ENCODE measurements around the gene CARNS1. TPM values are rescaled to one million over a fixed set of nuclear protein-coding genes. Genes with fewer than 3 reads are reported as not detected.

Gene CARNS1
- total and polyA plus RNA-seq, 2 of the 8 experiments (the other 6 are each of a cell fraction or from before 2014, with no cell fraction given) = 0.82 to 1.1 TPM

DNA sequence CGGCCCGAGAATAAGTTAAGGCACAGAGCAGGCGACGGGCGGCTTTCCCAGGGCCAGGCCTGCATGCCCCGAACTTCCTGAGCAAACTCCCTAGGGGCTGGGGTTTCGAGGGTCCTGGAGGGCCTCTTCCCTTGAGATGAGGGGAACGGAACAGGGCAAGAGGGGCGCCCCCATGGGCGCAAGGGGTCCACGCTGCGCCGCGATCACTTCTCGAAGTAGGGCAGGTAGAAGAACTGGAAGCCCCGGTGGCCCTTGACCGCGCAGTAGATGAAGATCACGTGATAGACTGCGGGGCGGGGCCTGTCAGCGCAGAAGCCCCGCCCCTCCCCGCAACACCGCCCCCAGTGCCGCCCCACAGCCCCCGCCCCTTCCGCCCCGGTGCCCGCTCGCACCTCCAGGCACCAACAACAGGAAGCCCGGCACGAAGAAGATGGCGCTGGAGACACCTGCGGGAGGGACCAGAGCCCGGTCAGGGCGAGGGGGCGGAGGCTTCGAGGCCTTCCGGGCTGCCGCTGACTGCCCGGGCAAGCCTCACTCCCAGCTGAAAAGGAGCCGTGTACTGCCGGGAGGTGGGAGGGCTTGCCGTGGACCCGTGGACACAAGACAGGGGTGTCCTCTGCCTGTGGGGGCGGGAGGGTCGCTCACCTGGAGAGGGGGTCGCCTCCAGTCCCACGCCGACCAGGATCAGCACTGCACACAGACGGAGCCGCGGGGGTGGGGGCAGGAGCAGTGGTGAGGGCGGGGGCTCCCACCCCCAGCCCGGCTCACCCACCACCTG, 49.1 kb downstream of the CARNS1 start (continued):
- TF ChIP-seq SP1 (IDR thresholded peaks at IDR 0.05; ENCODE audit: low read depth, low read length) (no peak), TCF12 (IDR thresholded peaks at IDR 0.05; ENCODE audit: low read depth, low read length) (no peak), NANOG (IDR thresholded peaks at IDR 0.05; ENCODE audit: insufficient read depth, low read depth, low read length, poor library complexity, severe bottlenecking) (no peak), HDAC6 (IDR thresholded peaks at IDR 0.05; ENCODE audit: low read depth, low read length) (no peak), RFX5 (IDR thresholded peaks at IDR 0.05; ENCODE audit: borderline replicate concordance, low read depth, low read length) (no peak), POU5F1 (IDR thresholded peaks at IDR 0.05; ENCODE audit: low read depth, low read length) (no peak), CHD2 (IDR thresholded peaks at IDR 0.05; ENCODE audit: low read length) (no peak), RBBP5 (IDR thresholded peaks at IDR 0.05; ENCODE audit: borderline replicate concordance, low read depth, low read length) (no peak), KDM5A (IDR thresholded peaks at IDR 0.05; ENCODE audit: low read length) (peak; percentile 54; the same call in 1 of the 2 replicates), SIX5 (IDR thresholded peaks at IDR 0.05; ENCODE audit: low read depth, low read length) (no peak), HDAC2 (IDR thresholded peaks at IDR 0.05; ENCODE audit: borderline replicate concordance in 1 of 2, low read depth in 2 of 2, low read length in 2 of 2) (no peak), NRF1 (IDR thresholded peaks at IDR 0.05; ENCODE audit: low read depth, low read length) (no peak), TEAD4 (IDR thresholded peaks at IDR 0.05; ENCODE audit: low read depth, low read length) (no peak), TAF1 (IDR thresholded peaks at IDR 0.05; ENCODE audit: low read depth, low read length) (peak; percentile 81), JUND (IDR thresholded peaks at IDR 0.05; ENCODE audit: low read length) (no peak), CREB1 (IDR thresholded peaks at IDR 0.05) (no peak), GTF2F1 (IDR thresholded peaks at IDR 0.05; ENCODE audit: borderline replicate concordance, low read depth, low read length) (no peak), SIN3A (conservative IDR thresholded peaks at IDR 0.05 in 1 of 2, IDR thresholded peaks at IDR 0.05 in 1 of 2; ENCODE audit: low read depth in 1 of 2, low read length in 2 of 2) (peak in 1 of 2 experiments; percentile 85; a peak in 1 of 4 replicates), BACH1 (IDR thresholded peaks at IDR 0.05; ENCODE audit: low read length) (no peak), ZNF274 (IDR thresholded peaks at IDR 0.05; ENCODE audit: borderline replicate concordance, extremely low read depth, low read length) (no peak), CHD1 (IDR thresholded peaks at IDR 0.05; ENCODE audit: low read depth, low read length) (no peak)
- TF ChIP-seq, protein P1, sequence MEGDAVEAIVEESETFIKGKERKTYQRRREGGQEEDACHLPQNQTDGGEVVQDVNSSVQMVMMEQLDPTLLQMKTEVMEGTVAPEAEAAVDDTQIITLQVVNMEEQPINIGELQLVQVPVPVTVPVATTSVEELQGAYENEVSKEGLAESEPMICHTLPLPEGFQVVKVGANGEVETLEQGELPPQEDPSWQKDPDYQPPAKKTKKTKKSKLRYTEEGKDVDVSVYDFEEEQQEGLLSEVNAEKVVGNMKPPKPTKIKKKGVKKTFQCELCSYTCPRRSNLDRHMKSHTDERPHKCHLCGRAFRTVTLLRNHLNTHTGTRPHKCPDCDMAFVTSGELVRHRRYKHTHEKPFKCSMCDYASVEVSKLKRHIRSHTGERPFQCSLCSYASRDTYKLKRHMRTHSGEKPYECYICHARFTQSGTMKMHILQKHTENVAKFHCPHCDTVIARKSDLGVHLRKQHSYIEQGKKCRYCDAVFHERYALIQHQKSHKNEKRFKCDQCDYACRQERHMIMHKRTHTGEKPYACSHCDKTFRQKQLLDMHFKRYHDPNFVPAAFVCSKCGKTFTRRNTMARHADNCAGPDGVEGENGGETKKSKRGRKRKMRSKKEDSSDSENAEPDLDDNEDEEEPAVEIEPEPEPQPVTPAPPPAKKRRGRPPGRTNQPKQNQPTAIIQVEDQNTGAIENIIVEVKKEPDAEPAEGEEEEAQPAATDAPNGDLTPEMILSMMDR (IDR thresholded peaks at IDR 0.05; ENCODE audit: control extremely low read depth in 1 of 3, insufficient read depth in 1 of 3, low read depth in 1 of 3, low read length in 3 of 3) = no peak
- TF ChIP-seq, protein P2, sequence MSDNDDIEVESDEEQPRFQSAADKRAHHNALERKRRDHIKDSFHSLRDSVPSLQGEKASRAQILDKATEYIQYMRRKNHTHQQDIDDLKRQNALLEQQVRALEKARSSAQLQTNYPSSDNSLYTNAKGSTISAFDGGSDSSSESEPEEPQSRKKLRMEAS (IDR thresholded peaks at IDR 0.05) = 0 out of 2 replicates have a peak, but pooled peaks have one; percentile 7
